Esophagus muscularis mucosa (tissue), 4 donors: ENCODE measurements around the gene LRRC27. TPM values are rescaled to one million over a fixed set of nuclear protein-coding genes. Genes with fewer than 3 reads are reported as not detected.

Experiments used
- DNase-seq: peaks from one replicate; pipeline ENCODE4 v3.0.0-alpha.2; 2017; ENCODE audit errors: extremely low spot score
- H3K27ac ChIP-seq, 4 donors: fragments of 200-600 bp; sonication (generic); replicated peaks in 1 of 4; 1 replicate in 3 of 4; 2 replicates in 1 of 4; pipeline ENCODE4 v1.5.1; 2016 to 2019; ENCODE audit warnings: mild to moderate bottlenecking in 1 of 4
- H3K27me3 ChIP-seq, 4 donors: fragments of 200-600 bp; sonication (generic); one replicate each; pipeline versions ENCODE4 v1.5.1 to v1.6.0; 2016 to 2019
- H3K36me3 ChIP-seq, 4 donors: fragments of 200-600 bp; sonication (generic); one replicate each; pipeline ENCODE4 v1.5.1; 2016 to 2019
- H3K4me1 ChIP-seq, 4 donors: fragments of 200-600 bp; sonication (generic); one replicate each; pipeline ENCODE4 v1.5.1; 2016 to 2019
- H3K4me3 ChIP-seq, 4 donors: fragments of 200-600 bp; sonication (generic); 1 replicate in 2 of 4; 2 replicates in 2 of 4; pipeline ENCODE4 v1.5.1; 2016 to 2019; ENCODE audit warnings: mild to moderate bottlenecking in 4 of 4, moderate library complexity in 1 of 4
- H3K9me3 ChIP-seq, 4 donors: fragments of 200-600 bp; sonication (generic); 1 replicate in 3 of 4; 2 replicates in 1 of 4; pipeline ENCODE4 v1.5.1; 2016 to 2019
- CTCF ChIP-seq, 3 experiments: fragments of 200-600 bp in 2 of 3; fragments of 450-650 bp in 1 of 3; sonication (generic) in 2 of 3; IDR thresholded peaks; one replicate each; pipeline ENCODE4 v1.5.1; 2017 to 2019; ENCODE audit warnings: antibody characterized with exemption in 3 of 3, mild to moderate bottlenecking in 2 of 3, moderate library complexity in 1 of 3
- EP300 ChIP-seq: sonication (generic); formaldehyde crosslinking; IDR thresholded peaks from one replicate; pipeline ENCODE4 v1.6.1; 2017; ENCODE audit warnings: antibody characterized with exemption
- POLR2A ChIP-seq: fragments of 450-650 bp; IDR thresholded peaks from one replicate; pipeline ENCODE4 v1.6.1; 2017; ENCODE audit warnings: antibody characterized with exemption, moderate library complexity, mild to moderate bottlenecking, low read depth
- POLR2AphosphoS5 ChIP-seq, 2 donors: sonication (generic); formaldehyde crosslinking; IDR thresholded peaks; one replicate each; pipeline ENCODE4 v1.6.1; 2017; ENCODE audit warnings: antibody characterized with exemption in 2 of 2
- WGBS: methylation state at CpG from one replicate; pipeline ENCODE4 v1.1.5; 2018; 5-methylcytosine and 5-hydroxymethylcytosine counted together
- intact Hi-C: fragments of 100-400 bp; cut with DNase I; formaldehyde crosslinking; loops from one replicate; pipeline ENCODE4 v1.15.1; 2023
- total RNA-seq, 4 donors: library from RNA; depleted of rRNA; stranded (reverse); fragments of >200 nt; gene quantifications; one replicate each; pipeline versions ENCODE4 v1.1.0 to v1.2.1, GENCODE V29; 2016

The LRRC27 gene
- total RNA-seq, 4 donors from 2014 or later: 5.8 to 19.1 (median 9.5) TPM

- no peak for DNase-seq
- TF ChIP-seq EP300 (no peak), CTCF (IDR thresholded peaks at IDR 0.05) (no peak), POLR2A (no peak), POLR2AphosphoS5 (IDR thresholded peaks at IDR 0.05) (no peak)
- Histone ChIP-seq H3K4me1 (no peaks in the 10 kb centered on the region), H3K27me3 (no peaks in the 10 kb centered on the region), H3K27ac (no peak overlapping the region), H3K36me3 (peaks cover 0 to 7% (median 0%) of the 10 kb centered on the region in 4 donors), H3K9me3 (no peaks in the 10 kb centered on the region), H3K4me3 (no peak overlapping the region)
- intact Hi-C loops: no loop called here
- WGBS: 100% methylated on average over 2 of the region's 14 CpGs
These were observed 42.6 kb downstream of the LRRC27 start for GRCh38 chr10:132374612-132375011.

- Histone ChIP-seq H3K27me3 (no peaks in the 10 kb centered on the region), H3K9me3 (no peaks in the 10 kb centered on the region), H3K4me3 (no peak overlapping the region), H3K27ac (no peak overlapping the region), H3K4me1 (no peaks in the 10 kb centered on the region), H3K36me3 (peaks cover 0 to 7% (median 0%) of the 10 kb centered on the region in 4 donors)
- TF ChIP-seq POLR2A (no peak), CTCF (IDR thresholded peaks at IDR 0.05) (no peak), POLR2AphosphoS5 (IDR thresholded peaks at IDR 0.05) (no peak), EP300 (no peak)
- intact Hi-C loops: no loop called here
- WGBS: 89% methylated on average over 25 of the region's 26 CpGs
- DNase-seq: no peak
These were observed 43.3 kb downstream of the LRRC27 start for GRCh38 chr10:132375116-132375794.

GRCh38 chr10:132375795-132376297 is 43.9 kb downstream of the LRRC27 start:
- TF ChIP-seq POLR2AphosphoS5 (IDR thresholded peaks at IDR 0.05) (no peak), CTCF (IDR thresholded peaks at IDR 0.05) (no peak), EP300 (no peak), POLR2A (no peak)
- 71% methylated on average over 4 of the region's 4 CpGs for WGBS
- no peak overlapping the region for H3K27ac ChIP-seq
- intact Hi-C loops: no loop called here
- no peaks in the 10 kb centered on the region for H3K9me3 ChIP-seq
- no peak overlapping the region for H3K4me3 ChIP-seq
- H3K27me3 ChIP-seq: no peaks in the 10 kb centered on the region
- DNase-seq: no peak
- H3K4me1 ChIP-seq: no peaks in the 10 kb centered on the region
- H3K36me3 ChIP-seq: peaks cover 0 to 7% (median 0%) of the 10 kb centered on the region in 4 donors

- WGBS: 90% methylated on average over 15 of the region's 15 CpGs
- Histone ChIP-seq H3K27ac (no peak overlapping the region), H3K27me3 (no peaks in the 10 kb centered on the region), H3K9me3 (peaks cover 0 to 2% (median under 1%) of the 10 kb centered on the region in 4 donors), H3K4me3 (no peak overlapping the region), H3K36me3 (peaks cover 0 to 7% (median 0%) of the 10 kb centered on the region in 4 donors), H3K4me1 (no peaks in the 10 kb centered on the region)
- intact Hi-C loops: no loop called here
- TF ChIP-seq CTCF (IDR thresholded peaks at IDR 0.05) (no peak), POLR2A (no peak), POLR2AphosphoS5 (IDR thresholded peaks at IDR 0.05) (no peak), EP300 (no peak)
- DNase-seq: no peak
These were observed 44.4 kb downstream of the LRRC27 start for GRCh38 chr10:132376394-132376851.
